Measurements from ENCODE around the gene MXD3. TPM values are rescaled to one million over a fixed set of nuclear protein-coding genes. Genes with fewer than 3 reads are reported as not detected.

The MXD3 gene
- total and polyA plus RNA-seq, 2 donors (not counting 1 experiment from before 2014, with no cell fraction given) = 1.8 to 6.6 TPM

DNA sequence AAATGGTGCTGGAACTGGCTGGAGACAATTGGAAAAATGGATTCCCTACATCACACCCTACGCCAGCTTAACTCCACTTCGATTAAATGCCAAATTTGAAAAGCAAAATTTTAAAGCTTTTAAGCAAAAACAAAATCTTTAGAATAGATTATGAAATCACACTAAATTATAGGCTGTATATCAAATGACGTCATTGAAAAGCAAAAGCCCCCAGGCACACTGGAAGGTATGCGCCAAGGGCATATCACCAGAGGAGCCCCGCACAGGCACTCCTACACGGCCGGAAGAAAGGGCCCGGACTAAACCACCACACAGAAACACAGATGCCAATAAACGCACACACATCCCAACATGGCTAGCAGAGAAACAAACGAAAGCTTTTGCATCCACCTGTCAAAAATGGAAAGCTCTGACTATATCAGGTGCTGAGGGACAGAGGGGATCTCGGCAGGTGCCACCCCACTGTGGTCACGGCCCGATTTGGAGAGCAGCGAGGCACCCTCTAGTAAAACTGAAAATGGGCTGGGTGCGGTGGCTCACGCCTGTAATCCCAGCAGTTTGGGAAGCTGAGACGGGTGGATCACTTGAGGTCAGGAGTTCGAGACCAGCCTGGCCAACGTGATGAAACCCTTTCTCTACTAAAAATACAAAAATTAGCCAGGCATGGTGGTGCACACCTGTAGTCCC lies 17.0 kb upstream of the MXD3 start:
- H4K20me1 ChIP-seq (ENCODE audit: control insufficient read depth, extremely low read depth, insufficient read depth, low read length) = no peaks in the 10 kb centered on the region
- H3K36me3 ChIP-seq (ENCODE audit: control insufficient read depth, insufficient read depth, low read length) = peaks cover 20% of the 10 kb centered on the region
- H3K27me3 ChIP-seq (ENCODE audit: control insufficient read depth, insufficient read depth, low read length) = no peaks in the 10 kb centered on the region
- H3K4me2 ChIP-seq (ENCODE audit: extremely low read depth, insufficient read depth, low read length) = no peak overlapping the region
- no peak overlapping the region for H2AFZ ChIP-seq (ENCODE audit: low read length)
- H3K27ac ChIP-seq (ENCODE audit: insufficient read depth, low read length) = no peak overlapping the region
- H3K79me2 ChIP-seq (ENCODE audit: control insufficient read depth, insufficient read depth, low read length) = no peaks in the 10 kb centered on the region
- H3K9me3 ChIP-seq (ENCODE audit: control insufficient read depth, insufficient read depth, low read depth, low read length) = no peaks in the 10 kb centered on the region
- TF ChIP-seq EZH2 (IDR thresholded peaks at IDR 0.05; ENCODE audit: low read length, missing control alignments) (no peak), CTCF (conservative IDR thresholded peaks at IDR 0.05 in 1 of 2, IDR thresholded peaks at IDR 0.05 in 1 of 2; ENCODE audit: low read depth in 1 of 2, low read length in 2 of 2) (no peak)
- peaks cover 9% of the 10 kb centered on the region for H3K4me1 ChIP-seq (ENCODE audit: control insufficient read depth, extremely low read depth, insufficient read depth, low read length)
- DNase-seq (ENCODE audit: low read depth in 2 of 2) = no peak
- no peak overlapping the region for H3K4me3 ChIP-seq (replicated peaks in 1 of 4; ENCODE audit: control extremely low read depth in 1 of 4, insufficient read depth in 1 of 4, low read depth in 3 of 4, low read length in 4 of 4)
- H3K9ac ChIP-seq (ENCODE audit: insufficient read depth, low read length) = no peak overlapping the region

GRCh38 chr5:177327539-177328522 lies 16.1 kb upstream of the MXD3 start:
- H3K9me3 ChIP-seq (ENCODE audit: control insufficient read depth, insufficient read depth, low read depth, low read length) = no peaks in the 10 kb centered on the region
- peak overlapping the region; percentile 81 for H3K27ac ChIP-seq (ENCODE audit: insufficient read depth, low read length)
- peak overlapping the region; percentile 59 for H3K4me2 ChIP-seq (ENCODE audit: extremely low read depth, insufficient read depth, low read length)
- no peak overlapping the region for H2AFZ ChIP-seq (ENCODE audit: low read length)
- no peaks in the 10 kb centered on the region for H3K27me3 ChIP-seq (ENCODE audit: control insufficient read depth, insufficient read depth, low read length)
- H4K20me1 ChIP-seq (ENCODE audit: control insufficient read depth, extremely low read depth, insufficient read depth, low read length) = no peaks in the 10 kb centered on the region
- peaks cover 14% of the 10 kb centered on the region for H3K36me3 ChIP-seq (ENCODE audit: control insufficient read depth, insufficient read depth, low read length)
- H3K4me1 ChIP-seq (ENCODE audit: control insufficient read depth, extremely low read depth, insufficient read depth, low read length) = peaks cover 9% of the 10 kb centered on the region
- no peak overlapping the region for H3K4me3 ChIP-seq (replicated peaks in 1 of 4; ENCODE audit: control extremely low read depth in 1 of 4, insufficient read depth in 1 of 4, low read depth in 3 of 4, low read length in 4 of 4)
- H3K9ac ChIP-seq (ENCODE audit: insufficient read depth, low read length) = no peak overlapping the region
- DNase-seq (ENCODE audit: low read depth in 2 of 2) = peak; percentile 51 to 80
- no peak for TF ChIP-seq CTCF (conservative IDR thresholded peaks at IDR 0.05 in 1 of 2, IDR thresholded peaks at IDR 0.05 in 1 of 2; ENCODE audit: low read depth in 1 of 2, low read length in 2 of 2)
- no peak for TF ChIP-seq EZH2 (IDR thresholded peaks at IDR 0.05; ENCODE audit: low read length, missing control alignments)
- no peaks in the 10 kb centered on the region for H3K79me2 ChIP-seq (ENCODE audit: control insufficient read depth, insufficient read depth, low read length)

DNA sequence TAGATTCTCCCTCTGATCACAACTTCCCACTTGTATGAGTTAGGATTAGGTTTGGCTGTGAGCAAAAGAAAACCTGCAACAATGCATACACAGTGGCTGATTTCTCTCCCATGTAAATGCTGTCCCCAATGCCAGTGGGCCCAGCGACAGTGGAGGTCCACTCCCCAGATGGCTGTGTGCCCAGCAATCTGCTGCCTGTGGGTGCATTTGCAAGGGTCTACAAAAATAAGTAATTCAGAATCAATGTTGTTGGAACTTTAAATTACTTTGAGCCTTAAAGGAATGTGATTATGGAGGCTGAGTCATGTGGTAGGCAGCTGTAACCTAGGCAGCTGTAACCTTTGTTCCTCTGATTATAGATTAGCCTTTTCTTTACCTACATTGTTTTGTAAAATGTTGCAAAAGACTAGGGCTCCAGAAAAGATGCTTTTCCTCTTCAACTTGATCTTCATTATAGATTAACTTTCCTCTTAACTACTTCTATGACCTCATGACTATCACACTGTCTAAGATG lies 14.2 kb upstream of the MXD3 start:
- no peak overlapping the region for H3K4me3 ChIP-seq (replicated peaks in 1 of 4; ENCODE audit: control extremely low read depth in 1 of 4, insufficient read depth in 1 of 4, low read depth in 3 of 4, low read length in 4 of 4)
- peak in 1 of 2 donors; percentile 20 for DNase-seq (ENCODE audit: low read depth in 2 of 2)
- no peaks in the 10 kb centered on the region for H3K79me2 ChIP-seq (ENCODE audit: control insufficient read depth, insufficient read depth, low read length)
- H3K9me3 ChIP-seq (ENCODE audit: control insufficient read depth, insufficient read depth, low read depth, low read length) = no peaks in the 10 kb centered on the region
- peak overlapping the region; percentile 57 for H3K4me2 ChIP-seq (ENCODE audit: extremely low read depth, insufficient read depth, low read length)
- peaks cover 9% of the 10 kb centered on the region for H3K4me1 ChIP-seq (ENCODE audit: control insufficient read depth, extremely low read depth, insufficient read depth, low read length)
- no peak overlapping the region for H3K9ac ChIP-seq (ENCODE audit: insufficient read depth, low read length)
- no peak overlapping the region for H2AFZ ChIP-seq (ENCODE audit: low read length)
- H3K36me3 ChIP-seq (ENCODE audit: control insufficient read depth, insufficient read depth, low read length) = peaks cover 6% of the 10 kb centered on the region
- H3K27ac ChIP-seq (ENCODE audit: insufficient read depth, low read length) = no peak overlapping the region
- TF ChIP-seq EZH2 (IDR thresholded peaks at IDR 0.05; ENCODE audit: low read length, missing control alignments) = no peak
- no peak for TF ChIP-seq CTCF (conservative IDR thresholded peaks at IDR 0.05 in 1 of 2, IDR thresholded peaks at IDR 0.05 in 1 of 2; ENCODE audit: low read depth in 1 of 2, low read length in 2 of 2)
- no peaks in the 10 kb centered on the region for H3K27me3 ChIP-seq (ENCODE audit: control insufficient read depth, insufficient read depth, low read length)
- H4K20me1 ChIP-seq (ENCODE audit: control insufficient read depth, extremely low read depth, insufficient read depth, low read length) = no peaks in the 10 kb centered on the region
